ENCODE results near the gene ERC1.

Gene ERC1

GRCh38 chr12:1529228-1529861 is 538.3 kb downstream of the ERC1 start:
- DNase-seq, result no peak

- DNase-seq, result no peak
These were observed 539.0 kb downstream of the ERC1 start for GRCh38 chr12:1529862-1530591.

GRCh38 chr12:1530592-1531152 is 539.6 kb downstream of the ERC1 start:
- no peak for DNase-seq

GRCh38 chr12:1531153-1531653 is 540.2 kb downstream of the ERC1 start:
- no peak for DNase-seq

- DNase-seq, result no peak
These were observed 540.8 kb downstream of the ERC1 start for GRCh38 chr12:1531654-1532374.

GRCh38 chr12:1532375-1533165 is 541.5 kb downstream of the ERC1 start:
- DNase-seq, result no peak

- no peak for DNase-seq
These were observed 542.2 kb downstream of the ERC1 start for GRCh38 chr12:1533205-1533601.

GRCh38 chr12:1533602-1534304 is 542.7 kb downstream of the ERC1 start:
- no peak for DNase-seq

GRCh38 chr12:1534748-1535147 is 543.7 kb downstream of the ERC1 start:
- DNase-seq, result no peak

- no peak for DNase-seq
These were observed 545.8 kb downstream of the ERC1 start for GRCh38 chr12:1536817-1537216.

GRCh38 chr12:1539135-1539534 is 548.1 kb downstream of the ERC1 start:
- DNase-seq, result no peak

GRCh38 chr12:1540690-1541089 is 549.7 kb downstream of the ERC1 start:
- DNase-seq, result no peak

GRCh38 chr12:1542599-1542998 is 551.6 kb downstream of the ERC1 start:
- no peak for DNase-seq

- DNase-seq, result no peak
These were observed 554.1 kb downstream of the ERC1 start for GRCh38 chr12:1544996-1545700.
